CD4-positive, alpha-beta T cell treated with Interleukin-4 for 1 hour (primary cell): ENCODE measurements around the gene PROCR.
"Not testable (repeated sequence)": the region's sequence is repeated elsewhere in the genome, so short reads cannot be mapped to it uniquely, and the experiment has no call there.

Experiments used
- DNase-seq, 2 donors: peaks; one replicate each; pipeline ENCODE4 v3.0.0-alpha.2; 2020 to 2022

PROCR gene

GRCh38 chr20:35193031-35193791 is 21.3 kb downstream of the PROCR start:
- DNase-seq: not testable (repeated sequence)

GRCh38 chr20:35196313-35196712 is 24.4 kb downstream of the PROCR start:
- no peak for DNase-seq

- DNase-seq: no peak
Observed at GRCh38 chr20:35199740-35200139, 27.9 kb downstream of the PROCR start.

- DNase-seq: no peak
Observed at GRCh38 chr20:35200267-35200666, 28.4 kb downstream of the PROCR start.

GRCh38 chr20:35201467-35201866 is 29.6 kb downstream of the PROCR start:
- not testable (repeated sequence) for DNase-seq

GRCh38 chr20:35206802-35207201 is 34.9 kb downstream of the PROCR start:
- DNase-seq: no peak

GRCh38 chr20:35207950-35208611 is 36.2 kb downstream of the PROCR start:
- peak; percentile 76 to 82 for DNase-seq

- DNase-seq: no peak
Observed at GRCh38 chr20:35215066-35215956, 43.4 kb downstream of the PROCR start.

GRCh38 chr20:35216541-35216940 is 44.7 kb downstream of the PROCR start:
- DNase-seq: no peak

- DNase-seq: no peak
Observed at GRCh38 chr20:35223941-35224340, 52.1 kb downstream of the PROCR start.

GRCh38 chr20:35224536-35224935 is 52.7 kb downstream of the PROCR start:
- no peak for DNase-seq

- DNase-seq: no peak
Observed at GRCh38 chr20:35225319-35226125, 53.6 kb downstream of the PROCR start.

GRCh38 chr20:35226126-35226883 is 54.4 kb downstream of the PROCR start, which contains the start of gene MMP24:
MMP24 (plus strand) TSS chr20:35226690; CDS start chr20:35226739, 49 bp downstream.
- no peak for DNase-seq
